SH-SY5Y (cell line): ENCODE data around the gene EEIG1.

Source experiments
- GATA2 ChIP-seq: IDR thresholded peaks from 2 replicates; pipeline ENCODE4 v1.6.1; 2011; ENCODE audit warnings: mild to moderate bottlenecking, low read depth, low read length
- GATA3 ChIP-seq: IDR thresholded peaks from 2 replicates; pipeline ENCODE4 v1.6.1; 2011; ENCODE audit warnings: low read depth, mild to moderate bottlenecking, low read length, moderate library complexity

The EEIG1 gene

GRCh38 chr9:127963359-127964064, 17.3 kb downstream of the EEIG1 start:
- no peak for TF ChIP-seq GATA3
- no peak for TF ChIP-seq GATA2

DNA sequence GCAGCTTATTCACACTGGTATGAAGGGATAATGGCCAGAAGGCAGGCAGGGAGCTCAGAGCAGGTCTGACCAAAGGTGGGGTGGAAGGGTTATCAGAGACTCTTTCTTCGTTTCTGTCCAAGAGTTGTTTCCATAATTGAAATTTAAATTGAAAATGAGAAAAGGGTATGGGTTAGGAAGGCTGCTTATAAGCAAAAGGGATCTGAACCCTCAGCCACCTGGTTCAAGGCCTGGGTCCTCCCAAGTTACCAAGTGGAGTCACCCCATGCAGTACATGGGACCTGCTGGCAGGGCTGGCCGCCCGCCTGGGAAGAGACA, 17.8 kb downstream of the EEIG1 start:
- TF ChIP-seq GATA2 (no peak), GATA3 (no peak)

DNA sequence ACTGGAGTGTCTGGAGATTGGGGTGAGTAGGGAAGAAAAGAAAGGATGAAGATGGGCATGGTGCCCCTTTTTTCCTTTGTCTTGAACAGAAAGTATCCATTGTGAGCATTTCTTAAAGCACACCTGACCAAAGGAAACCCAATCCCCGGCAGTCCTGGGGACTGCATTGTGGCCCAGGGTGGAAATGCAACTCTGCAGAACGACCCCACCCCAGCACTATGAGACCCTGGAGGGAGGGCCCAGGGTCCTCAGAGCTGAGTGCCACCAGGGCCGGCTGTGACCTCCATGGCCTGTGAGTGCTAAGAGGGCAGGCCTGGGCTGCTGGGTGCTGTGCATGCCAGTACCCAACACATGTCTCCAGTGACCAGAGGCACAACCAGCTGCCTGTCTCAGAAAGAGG, 18.5 kb downstream of the EEIG1 start:
- no peak for TF ChIP-seq GATA3
- TF ChIP-seq GATA2 = no peak

- TF ChIP-seq GATA3 (no peak), GATA2 (no peak)
Measured at GRCh38 chr9:127961613-127962155, 19.1 kb downstream of the EEIG1 start.

DNA sequence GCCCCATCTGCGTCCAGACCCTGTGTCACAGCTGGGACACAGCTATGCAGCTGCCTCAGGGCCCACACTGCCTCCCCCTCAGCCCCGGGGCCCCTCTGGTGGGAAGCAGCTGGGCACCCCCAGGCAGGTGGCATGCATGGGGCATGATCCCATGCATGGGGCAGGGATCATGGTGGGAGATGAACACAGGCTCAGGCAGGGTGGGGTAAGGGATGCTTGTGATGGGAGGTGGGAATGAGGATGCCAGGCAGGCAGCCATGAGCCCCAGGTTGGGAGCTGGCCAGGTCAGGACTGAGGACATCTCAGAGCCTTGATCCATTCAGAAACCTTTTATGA, 19.7 kb downstream of the EEIG1 start:
- TF ChIP-seq GATA3 (no peak), GATA2 (no peak)

- TF ChIP-seq GATA3 (no peak), GATA2 (no peak)
Measured at GRCh38 chr9:127960410-127961154, 20.2 kb downstream of the EEIG1 start.

DNA sequence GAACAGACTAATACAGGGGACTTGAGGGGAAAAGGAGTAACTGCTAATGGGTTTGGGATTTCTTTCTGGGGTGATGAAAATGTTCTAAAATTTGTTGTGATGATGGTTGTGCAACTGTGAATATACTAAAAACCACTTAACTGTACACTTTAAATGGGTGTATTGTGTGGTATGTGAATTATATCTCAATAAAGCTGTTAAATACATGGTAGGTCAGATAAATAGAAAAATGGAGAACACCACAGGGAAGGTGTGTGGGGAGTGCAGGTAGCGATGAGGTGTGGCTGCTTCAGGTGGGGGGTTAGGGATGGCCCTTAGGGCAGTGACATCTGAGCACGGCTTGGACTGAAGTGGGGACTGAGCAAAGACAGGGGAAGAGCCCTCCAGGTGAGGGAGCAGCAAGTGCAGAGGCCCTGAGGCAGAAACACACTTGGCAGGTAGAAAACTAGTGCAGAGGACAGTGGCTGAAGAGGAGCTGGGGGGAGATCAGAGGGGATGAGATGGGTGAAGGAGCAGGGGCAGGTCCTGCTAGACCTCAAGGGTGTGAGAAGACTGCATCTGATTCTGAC, 20.9 kb downstream of the EEIG1 start:
- TF ChIP-seq GATA2 (no peak), GATA3 (no peak)

DNA sequence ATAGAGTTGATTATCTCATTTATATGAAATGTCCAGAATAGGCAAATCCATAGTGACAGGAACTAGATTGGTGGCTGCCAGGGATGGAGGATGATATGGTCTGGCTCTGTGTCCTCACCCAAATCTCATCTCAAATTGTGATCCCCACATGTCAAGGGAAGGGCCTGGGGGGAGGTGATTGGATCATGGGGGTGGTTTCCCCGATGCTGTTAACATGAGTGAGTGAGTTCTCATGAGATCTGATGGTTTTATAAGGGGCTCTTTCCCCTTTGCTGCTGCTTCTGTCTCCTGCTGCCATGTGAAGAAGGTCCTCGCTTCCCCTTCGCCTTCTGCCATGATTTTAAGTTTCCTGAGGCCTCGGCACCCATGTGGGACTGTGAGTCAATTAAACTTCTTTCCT, 21.4 kb downstream of the EEIG1 start:
- TF ChIP-seq GATA3 (no peak), GATA2 (no peak)

DNA sequence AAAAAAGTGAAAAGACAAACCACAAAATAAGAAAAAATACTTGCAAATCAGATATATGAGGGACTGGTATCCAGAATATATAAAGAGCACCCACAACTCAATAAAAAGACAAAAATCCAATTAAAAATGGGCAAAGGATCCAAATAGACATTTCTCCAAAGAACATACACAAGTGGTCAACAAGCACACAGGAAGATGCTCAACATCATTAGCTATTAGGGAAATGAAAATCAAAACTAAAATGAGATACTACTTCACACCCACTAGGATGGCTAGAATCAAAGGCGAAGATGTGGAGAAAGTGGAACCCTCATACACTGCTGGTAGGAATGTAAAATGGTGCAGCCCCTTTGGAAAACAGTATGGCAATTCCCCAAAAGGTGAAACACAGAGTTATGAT, 22.1 kb downstream of the EEIG1 start:
- TF ChIP-seq GATA2 (no peak), GATA3 (no peak)

DNA sequence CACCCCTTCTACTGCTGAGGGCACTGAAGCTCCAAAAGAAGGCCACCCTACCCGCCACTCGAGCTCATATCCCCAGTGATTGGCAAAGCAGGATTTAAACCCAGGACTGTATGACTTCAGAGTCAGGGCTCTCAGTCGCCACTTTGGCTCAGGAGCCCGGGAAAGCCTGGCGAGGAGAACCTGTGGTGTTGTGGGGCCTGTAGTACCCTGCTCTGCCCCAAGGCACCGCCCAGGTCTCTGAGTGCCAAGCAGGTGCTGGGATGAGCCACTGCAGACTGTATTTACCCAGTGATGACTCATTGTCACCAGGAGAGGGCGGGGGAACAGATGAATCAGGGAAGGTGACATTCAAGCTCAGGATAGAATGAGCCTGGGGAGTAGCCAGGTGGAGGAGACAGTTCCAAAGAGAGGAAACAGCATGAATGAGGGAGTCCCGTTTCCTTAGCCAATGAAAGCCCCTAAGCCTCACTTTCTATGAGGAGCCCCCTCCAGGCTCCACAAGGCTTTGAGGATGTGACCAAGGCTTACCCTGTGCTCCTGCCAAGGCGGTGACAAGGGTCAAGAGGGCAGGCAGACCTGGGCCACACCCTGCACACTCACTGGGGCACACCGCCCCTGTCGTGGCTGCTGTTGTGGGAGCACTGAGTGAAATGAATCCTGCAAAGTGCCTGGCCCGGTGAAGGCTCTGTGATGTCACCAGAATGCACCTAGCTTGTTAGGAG, 25.3 kb downstream of the EEIG1 start:
- TF ChIP-seq GATA2 = no peak
- no peak for TF ChIP-seq GATA3

DNA sequence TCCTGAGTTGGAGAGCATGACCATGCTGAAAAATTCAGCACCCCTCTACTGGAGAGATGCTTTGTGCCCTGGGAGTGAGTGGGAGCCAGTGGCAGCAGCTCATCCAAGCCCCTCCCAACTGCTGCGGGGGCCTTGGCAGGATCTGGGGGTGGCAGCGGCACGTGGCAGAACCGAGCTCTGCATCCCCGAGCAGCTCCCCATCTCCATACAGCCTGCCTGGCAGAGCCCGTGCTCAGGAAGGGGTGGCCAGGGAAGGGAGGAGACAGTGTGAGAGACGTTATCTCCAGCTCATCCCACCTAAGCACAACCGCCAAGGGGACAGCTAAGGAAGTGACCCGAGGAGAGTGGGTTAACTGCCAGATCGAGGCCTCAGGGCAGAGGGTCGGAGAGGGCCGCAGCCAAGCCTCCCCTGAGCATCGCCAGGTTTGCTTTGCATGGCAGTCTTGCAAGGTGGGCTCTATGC, 25.9 kb downstream of the EEIG1 start:
- TF ChIP-seq GATA2 = no peak
- TF ChIP-seq GATA3 = no peak

DNA sequence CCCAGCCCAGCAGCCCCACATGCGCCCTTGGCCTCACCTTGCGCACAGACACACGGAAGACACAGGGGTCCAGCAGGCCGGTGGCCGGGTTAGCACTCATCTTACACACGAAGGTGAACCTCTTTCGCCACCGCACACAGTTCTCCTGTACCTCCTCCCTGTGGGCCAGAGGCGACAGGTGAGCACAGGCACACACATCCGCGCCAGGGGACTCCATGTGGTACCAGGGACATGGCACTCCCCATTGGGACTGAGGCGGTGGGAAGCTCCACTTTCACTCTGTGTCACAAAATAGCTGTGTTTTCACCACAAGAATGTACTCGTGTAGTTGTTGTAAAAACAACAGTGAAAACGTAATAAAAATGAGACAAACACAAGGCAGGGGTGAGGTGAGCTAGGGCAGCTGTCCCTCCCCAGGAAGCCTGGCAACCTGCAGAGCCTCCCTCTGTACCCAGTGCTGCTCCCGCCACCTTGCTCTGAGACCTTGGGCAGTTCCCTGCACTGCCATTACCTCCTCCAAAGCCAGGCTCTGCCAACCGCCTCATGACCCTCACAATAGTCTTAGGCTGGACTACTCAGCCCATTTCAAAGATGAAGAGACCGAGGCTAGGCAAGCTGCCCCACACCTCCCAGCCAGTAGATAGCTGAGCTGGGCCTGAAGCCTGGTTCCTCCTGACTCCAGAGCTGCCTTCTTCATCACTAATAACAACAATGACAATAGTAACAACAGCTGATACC, 26.9 kb downstream of the EEIG1 start:
- TF ChIP-seq GATA3 (no peak), GATA2 (no peak)

DNA sequence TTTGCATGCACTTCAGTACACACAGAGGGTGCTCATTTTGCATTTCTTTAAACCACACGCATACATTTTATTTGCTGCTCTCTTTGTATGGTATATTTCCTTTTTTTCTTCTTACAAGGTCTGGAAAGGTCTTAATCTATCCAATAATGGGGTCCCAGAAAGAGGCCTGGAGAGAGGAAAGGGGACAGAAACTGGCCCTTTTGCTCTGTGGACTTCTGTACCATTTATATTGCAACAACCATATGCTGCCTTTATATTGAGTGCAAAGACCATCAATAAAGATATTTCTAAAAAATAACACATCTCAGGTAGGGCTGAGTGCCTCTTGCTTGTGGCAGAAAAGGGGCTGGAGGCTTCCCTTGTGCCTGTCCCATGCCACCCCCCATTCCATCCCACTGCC, 27.6 kb downstream of the EEIG1 start:
- TF ChIP-seq GATA3 = no peak
- TF ChIP-seq GATA2 = no peak

DNA sequence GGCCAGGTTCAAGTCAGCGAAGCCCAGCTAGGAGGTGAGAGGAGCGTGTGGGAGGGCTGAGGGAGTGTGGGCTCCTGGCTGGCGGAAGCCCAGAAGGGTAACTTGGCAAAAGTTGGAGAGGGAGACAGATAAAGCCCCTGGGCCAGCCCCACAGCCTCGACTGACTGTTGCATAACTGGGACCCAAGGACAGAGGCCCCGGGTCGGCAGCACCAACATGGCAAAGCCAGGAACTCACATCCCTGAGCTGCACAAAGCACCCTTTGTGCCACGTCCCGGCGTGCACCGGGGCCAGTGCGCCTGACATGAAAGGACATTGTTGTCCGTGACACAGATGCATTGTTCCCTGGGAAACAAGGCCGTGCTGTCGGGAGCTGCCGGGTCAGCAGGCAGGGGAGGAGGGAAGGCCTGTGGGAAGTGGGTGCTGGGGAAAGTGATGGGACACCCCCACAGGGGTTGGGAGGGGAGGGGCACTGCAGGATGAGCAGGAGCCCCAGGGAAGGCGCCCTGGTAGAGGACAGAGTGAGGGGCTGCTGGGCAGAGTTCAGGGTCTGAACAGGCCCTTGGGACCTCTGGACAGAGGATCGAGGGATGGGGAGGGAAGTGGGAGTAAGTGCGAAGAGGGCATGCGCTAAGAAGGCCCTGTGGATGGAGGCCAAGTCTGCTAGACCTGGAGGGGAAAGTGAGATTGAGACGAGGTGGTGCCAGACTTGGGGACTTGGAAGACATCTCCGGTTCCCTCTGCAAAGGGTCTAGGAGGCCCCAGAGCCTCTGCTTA, 30.1 kb downstream of the EEIG1 start:
- TF ChIP-seq GATA3 (no peak), GATA2 (no peak)
